NCI-H2196 (cell line): ENCODE data around the gene NECAB2.
"Not testable (repeated sequence)": the region's sequence is repeated elsewhere in the genome, so short reads cannot be mapped to it uniquely, and the experiment has no call there.

Experiments used
- DNase-seq: peaks from one replicate; lab custom pipeline; 2025; ENCODE audit not compliant: unreplicated experiment; lab: John Stamatoyannopoulos, UW

The NECAB2 gene

GRCh38 chr16:83935858-83936255 lies 32.2 kb upstream of the NECAB2 start:
- DNase-seq = no peak

DNA sequence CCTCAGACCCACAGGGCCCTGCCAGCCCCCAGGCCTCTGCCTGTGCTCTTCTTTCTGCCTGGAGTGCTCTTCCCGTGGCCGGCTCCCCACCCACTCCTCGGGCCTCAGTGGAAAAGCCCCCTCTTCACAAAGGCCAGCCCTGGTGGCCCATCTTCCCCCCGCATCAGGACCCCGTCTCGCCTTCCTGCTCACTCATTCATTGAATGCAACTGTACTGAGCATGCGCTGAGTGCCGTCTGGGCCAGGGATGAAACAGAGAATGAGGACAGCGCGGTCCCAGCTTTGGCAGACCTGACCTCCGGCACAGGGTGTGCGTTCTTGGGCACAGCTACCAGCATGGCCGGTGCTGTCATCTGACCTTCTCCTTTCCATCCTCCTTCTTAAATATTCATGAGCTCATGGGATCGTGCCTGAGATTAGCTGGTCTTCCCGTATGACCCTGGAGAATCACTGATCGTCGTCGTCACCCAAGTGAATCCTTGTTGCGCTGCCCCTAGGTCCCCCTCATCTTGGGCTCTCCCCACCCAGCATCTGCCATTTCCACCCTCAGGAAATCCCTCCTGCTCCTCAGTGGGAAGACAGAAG lies 31.4 kb upstream of the NECAB2 start:
- no peak for DNase-seq

- DNase-seq = no peak
These were observed 30.8 kb upstream of the NECAB2 start for GRCh38 chr16:83937267-83937666.

GRCh38 chr16:83937922-83938885 lies 29.8 kb upstream of the NECAB2 start:
- no peak for DNase-seq

DNA sequence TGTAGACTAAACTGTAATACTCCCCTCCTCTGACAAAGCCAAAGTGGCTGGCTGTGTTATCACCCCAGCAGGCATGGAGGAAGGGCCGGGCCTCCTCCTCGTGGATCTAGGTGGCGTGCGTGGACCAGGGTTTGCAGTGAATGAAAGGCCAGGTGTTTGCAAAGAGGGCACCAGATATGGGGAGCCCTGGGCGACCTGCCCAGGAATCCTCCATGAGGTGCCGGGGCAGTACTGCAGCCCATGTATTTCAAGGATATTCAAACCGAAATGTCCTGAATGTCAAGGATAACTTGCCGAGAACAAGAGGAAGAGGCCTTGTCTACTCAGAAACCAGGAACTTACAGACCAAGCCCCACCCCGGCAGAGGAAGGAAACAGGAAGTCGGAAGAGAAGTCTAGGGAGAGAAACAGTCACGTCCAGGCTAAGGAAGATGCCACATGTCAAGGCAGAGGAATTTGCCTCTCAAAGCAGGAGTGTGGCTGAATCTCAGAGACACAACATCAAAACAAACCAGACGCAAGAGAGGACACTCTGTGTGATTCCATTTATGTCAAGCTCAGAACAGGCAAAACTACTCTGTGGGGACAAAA lies 28.7 kb upstream of the NECAB2 start:
- DNase-seq = no peak

DNA sequence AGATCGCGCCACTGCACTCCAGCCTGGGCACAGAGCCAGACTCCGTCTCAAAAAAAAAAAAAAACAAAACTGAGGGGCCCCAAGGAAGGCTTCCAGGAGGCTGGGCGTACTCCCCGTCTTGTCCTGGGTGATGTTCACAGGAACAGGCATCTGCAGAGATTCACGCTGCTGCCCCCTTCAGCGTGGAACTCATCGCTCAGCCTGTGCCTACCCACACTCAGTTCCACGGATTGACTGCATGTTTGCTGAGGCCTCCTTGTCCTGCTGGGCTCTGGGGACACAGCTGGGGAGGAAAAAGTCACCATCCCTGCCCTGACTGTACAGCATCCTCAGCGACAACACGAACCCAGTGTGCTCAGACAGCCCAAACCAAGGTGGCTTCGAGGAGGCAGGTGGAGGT lies 27.9 kb upstream of the NECAB2 start:
- no peak for DNase-seq

- no peak for DNase-seq
These were observed 27.2 kb upstream of the NECAB2 start for GRCh38 chr16:83940630-83941378.

- DNase-seq = not testable (repeated sequence)
These were observed 26.5 kb upstream of the NECAB2 start for GRCh38 chr16:83941546-83941945.

GRCh38 chr16:83942074-83942473 lies 26.0 kb upstream of the NECAB2 start:
- no peak for DNase-seq

DNA sequence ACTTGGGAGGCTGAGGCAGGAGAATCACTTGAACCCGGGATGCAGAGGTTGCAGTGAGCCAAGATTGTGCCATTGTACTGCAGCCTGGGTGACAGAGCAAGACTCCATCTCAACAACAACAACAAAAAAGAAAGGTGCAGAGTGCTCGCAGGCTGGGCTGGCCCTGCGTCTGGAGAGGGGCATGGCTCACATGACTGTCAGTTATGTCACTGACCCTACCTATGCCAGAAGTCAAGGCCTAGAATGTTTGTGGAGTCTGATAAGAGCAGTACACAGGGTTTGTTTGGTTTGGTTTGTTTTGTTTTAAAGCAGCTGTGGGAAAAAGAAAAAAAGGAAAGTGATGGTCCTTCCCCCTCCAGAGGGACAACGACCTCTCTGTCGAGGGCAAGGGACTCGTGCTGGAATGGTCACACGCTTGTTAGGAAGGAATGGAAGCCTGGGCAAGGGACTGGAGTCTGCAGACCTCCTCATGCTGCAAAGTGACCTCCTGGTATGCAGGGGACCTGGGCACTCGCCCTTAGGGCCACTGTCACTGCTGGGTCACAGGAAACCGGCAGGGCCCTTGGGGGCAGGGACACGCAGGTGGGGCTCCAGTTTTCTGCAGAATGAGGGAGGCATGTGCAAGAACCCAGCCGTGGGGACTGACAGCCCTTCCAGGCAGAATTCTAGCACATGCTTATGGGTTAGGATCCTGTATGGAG lies 25.1 kb upstream of the NECAB2 start:
- DNase-seq = no peak

DNA sequence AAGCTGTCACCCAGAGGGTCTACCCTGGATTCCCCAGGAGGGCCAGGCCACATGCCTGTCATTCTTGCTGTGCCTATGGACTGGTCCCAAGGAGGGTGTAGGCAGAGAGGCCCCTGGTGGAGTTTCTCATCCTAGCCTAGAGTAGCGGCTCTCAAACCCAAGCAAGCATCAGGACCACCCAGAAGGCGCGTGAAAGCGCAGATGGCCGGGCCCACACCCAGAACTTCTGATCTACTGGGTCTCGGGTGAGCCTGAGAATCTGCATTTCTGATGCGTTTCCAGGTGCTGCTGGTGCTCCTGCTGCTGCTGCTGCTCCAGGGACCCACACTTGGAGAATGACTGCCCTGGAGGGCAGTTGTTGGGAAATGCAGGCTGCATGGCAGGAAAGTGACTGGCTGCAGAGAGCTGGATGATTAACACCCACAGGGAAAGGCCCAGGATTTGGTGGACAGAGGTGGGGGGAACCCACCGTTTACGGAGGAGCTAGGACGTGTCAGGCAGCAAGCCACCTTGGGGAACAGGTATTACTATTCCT lies 24.5 kb upstream of the NECAB2 start:
- DNase-seq = no peak

DNA sequence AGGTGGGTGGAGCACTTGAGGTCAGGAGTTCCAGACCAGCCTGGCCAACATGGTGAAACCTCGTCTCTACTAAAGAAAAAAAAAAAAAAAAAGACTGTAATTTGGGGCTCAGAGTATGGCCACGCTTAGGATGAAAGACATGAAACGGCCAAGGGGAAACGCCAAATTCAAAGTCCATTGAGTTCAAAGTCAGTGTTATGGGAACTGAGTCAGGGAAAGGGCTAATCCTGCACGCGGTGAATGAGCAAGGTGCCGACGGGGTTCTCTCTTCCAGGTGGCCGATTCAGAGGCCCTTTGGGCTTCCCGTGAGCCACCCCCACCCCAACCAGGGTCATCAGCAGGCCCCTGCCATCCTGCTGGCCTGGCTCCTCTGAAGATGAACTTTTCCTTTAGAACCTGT lies 22.5 kb upstream of the NECAB2 start:
- DNase-seq = no peak

GRCh38 chr16:83946154-83946780 lies 21.8 kb upstream of the NECAB2 start:
- DNase-seq = no peak

- DNase-seq = no peak
These were observed 21.1 kb upstream of the NECAB2 start for GRCh38 chr16:83946781-83947566.

- no peak for DNase-seq
These were observed 20.3 kb upstream of the NECAB2 start for GRCh38 chr16:83947642-83948234.

GRCh38 chr16:83948914-83949723 lies 18.9 kb upstream of the NECAB2 start:
- DNase-seq = no peak

DNA sequence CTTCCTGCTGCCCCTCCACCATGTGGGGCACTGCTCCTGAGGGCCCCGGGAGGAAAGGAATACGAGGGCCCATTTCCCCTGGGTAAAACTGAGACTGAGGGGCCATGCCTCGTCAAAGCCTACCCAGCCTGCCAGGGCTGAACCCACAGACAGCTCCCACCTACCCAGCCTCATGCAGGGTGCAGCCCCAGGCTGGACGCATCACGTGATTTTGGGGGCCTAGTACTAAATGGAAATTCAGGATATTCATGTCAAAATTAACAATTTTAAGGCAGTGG lies 18.4 kb upstream of the NECAB2 start:
- DNase-seq = no peak

GRCh38 chr16:83950862-83951399 lies 17.1 kb upstream of the NECAB2 start:
- not testable (repeated sequence) for DNase-seq
